Measurements from ENCODE around the gene POC5.
"Not testable (repeated sequence)": the region's sequence is repeated elsewhere in the genome, so short reads cannot be mapped to it uniquely, and the experiment has no call there.

Gene POC5

GRCh38 chr5:75706016-75706415, 11.2 kb downstream of the POC5 start:
- no peak for DNase-seq

GRCh38 chr5:75701856-75702255, 15.4 kb downstream of the POC5 start:
- DNase-seq, result no peak

GRCh38 chr5:75695472-75696351, 21.5 kb downstream of the POC5 start:
- not testable (repeated sequence) for DNase-seq

- DNase-seq, result no peak
These were observed 22.5 kb downstream of the POC5 start for GRCh38 chr5:75694781-75695180.

- no peak for DNase-seq
These were observed 26.6 kb downstream of the POC5 start for GRCh38 chr5:75690669-75691068.

- no peak for DNase-seq
These were observed 30.8 kb downstream of the POC5 start for GRCh38 chr5:75686480-75686879.

GRCh38 chr5:75685141-75685540, 32.1 kb downstream of the POC5 start:
- DNase-seq, result no peak

- DNase-seq, result no peak
These were observed 36.0 kb downstream of the POC5 start for GRCh38 chr5:75681125-75681830.

DNA sequence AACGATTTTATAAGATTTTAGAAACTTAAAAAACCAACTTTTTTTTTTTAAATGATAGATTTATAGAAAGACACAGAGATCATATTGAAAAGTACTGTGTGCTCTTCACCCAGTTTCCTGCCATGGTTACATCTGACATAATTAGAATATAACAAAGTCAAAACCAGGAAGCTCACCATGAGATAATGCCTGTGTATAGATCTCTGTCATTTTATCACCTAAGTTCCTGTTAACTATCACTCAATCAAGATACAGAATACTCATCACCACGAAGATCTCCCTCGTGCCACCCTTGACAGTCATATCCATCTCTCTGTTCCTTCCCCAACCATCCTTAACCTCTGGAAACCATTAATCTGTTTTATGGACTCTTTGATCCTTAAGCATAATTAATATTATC, 39.1 kb downstream of the POC5 start:
- peak; percentile 10 for DNase-seq

GRCh38 chr5:75677607-75678006, 39.6 kb downstream of the POC5 start:
- no peak for DNase-seq

- DNase-seq, result no peak
These were observed 41.5 kb downstream of the POC5 start for GRCh38 chr5:75675783-75676182.

DNA sequence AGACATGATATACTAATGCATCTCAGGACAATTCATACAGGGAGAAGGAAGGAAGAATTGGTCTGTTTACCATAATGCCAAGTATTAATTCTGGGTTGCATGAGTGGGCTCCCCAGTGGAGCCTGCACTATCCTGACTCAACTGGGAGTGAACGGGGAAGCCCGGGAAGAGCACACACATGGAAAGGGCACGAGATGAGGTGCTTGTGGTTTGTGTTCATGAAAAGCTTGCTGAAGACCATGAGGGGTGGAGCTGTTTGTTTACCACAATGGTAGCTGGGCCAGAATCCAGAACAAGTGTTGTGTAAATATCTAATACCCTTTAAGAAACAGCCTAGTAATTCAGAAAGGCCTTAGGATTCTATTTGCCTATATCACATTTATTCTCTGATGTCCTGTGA, 44.6 kb downstream of the POC5 start:
- no peak for DNase-seq

DNA sequence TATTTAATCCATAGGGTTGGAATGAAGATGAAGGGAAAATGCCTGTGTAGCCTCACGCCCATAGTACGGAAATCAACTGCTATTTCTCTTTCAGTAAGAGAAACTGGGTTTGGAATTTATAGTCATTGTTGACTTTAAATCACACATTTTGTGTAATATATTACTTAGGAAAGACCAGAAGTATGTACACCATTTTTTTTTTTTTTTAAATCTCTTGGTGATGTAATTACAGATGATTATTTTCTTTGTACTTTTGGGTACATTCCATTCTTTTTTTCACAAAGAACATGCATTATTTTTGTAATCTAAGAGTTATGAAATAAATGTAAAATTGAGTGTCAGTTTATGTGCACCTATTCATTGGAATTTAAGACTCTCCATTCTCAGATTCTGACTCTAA, 45.7 kb downstream of the POC5 start:
- DNase-seq, result no peak

GRCh38 chr5:75670577-75670976, 46.7 kb downstream of the POC5 start:
- DNase-seq, result no peak

GRCh38 chr5:75668977-75669689, 48.1 kb downstream of the POC5 start:
- peak; percentile 56 for DNase-seq

DNA sequence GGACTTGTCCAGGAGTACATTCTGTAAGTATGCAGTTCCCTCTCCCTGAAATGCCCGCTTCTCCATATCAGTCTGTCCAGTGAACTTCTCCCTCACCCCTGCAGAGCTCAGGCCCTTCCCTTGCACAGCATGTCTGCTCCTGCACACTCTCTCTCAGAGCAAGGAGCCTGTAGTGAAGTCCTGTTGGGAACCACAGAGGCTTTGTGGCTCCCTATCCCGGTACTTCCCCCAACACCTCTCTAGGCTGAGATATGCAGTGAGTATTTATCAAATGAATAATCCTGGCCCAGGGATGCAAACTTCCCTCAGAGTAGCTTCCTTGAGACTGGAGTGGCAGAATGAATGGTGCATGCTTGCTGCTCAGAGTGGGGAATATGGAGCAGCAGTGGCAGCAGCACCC, 48.8 kb downstream of the POC5 start:
- no peak for DNase-seq

DNA sequence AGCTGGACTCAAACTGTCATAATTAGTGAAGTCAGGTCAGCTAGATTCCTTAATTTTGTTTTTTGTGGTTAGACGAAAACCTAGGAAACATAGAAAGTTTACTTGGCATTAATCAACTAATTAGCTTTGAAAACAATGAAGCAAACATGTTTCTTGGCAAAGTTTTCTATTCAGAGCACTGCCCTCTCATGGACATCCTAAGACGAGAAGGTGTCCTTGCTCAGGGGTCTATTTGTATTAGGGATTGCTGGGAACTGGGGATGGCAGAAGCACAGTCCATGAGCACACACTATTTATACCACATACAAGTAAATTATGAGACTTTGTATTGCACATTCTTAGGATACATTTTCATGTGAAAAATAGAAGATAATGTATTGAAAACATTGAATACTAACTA, 49.7 kb downstream of the POC5 start:
- no peak for DNase-seq

DNA sequence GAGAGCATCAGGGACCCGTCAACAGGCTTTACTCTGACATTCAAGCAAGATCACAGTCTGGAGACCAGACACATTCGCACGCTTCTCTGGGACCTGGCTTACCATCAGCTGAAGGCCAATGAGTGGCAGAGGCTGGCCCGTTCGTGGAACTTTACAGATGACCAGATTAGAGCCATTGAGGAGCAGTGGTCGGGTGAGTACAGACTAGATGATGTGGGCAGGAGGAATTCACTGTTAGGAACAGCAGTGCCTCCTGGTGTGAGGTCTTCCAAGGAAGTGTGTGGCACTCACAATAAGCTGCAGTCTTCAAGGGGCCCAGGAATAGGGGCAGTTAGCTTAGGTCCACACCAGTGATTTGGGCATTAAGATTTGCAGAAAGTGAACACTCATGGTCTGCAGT, 50.4 kb downstream of the POC5 start:
- DNase-seq, result no peak

- no peak for DNase-seq
These were observed 52.3 kb downstream of the POC5 start for GRCh38 chr5:75664979-75665378.

GRCh38 chr5:75663579-75664284, 53.5 kb downstream of the POC5 start:
- no peak for DNase-seq

- no peak for DNase-seq
These were observed 55.2 kb downstream of the POC5 start for GRCh38 chr5:75662061-75662460.

DNA sequence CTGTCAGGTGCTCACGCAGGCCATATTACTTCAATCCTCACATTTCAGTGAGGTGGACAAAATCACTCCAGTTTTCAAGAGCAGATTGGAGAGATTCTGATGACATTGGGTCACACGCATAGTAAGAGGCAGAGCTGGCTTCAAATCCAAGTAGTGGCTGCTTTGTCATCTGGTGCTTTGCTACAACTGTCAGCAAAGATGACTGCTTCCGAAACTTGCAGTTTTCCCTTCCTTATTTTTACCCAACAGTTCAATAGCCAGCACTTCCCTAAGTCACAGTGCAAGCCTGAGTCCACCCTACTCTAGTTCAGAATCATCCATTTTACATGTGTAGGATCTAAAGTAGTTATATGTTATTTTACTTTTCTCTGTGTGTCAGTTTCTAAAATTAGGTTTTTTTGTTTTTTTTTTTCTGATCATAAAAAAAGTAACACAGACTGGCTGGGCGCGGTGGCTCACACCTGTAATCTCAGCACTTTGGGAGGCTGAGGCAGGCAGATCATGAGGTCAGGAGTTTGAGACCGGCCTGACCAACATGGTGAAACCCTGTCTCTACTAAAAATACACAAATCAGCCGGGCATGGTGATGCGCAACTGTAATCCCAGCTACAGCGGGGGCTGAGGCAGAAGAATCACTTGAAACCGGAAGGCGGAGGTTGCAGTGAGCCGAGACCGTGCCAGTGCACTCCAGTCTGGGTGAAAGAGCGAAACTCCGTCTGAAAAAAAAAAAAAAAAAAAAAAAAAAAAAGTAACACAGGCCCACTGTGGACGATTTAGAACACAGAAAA, 56.4 kb downstream of the POC5 start:
- DNase-seq, result no peak
